GM18907 (cell line): Measurements from ENCODE around the gene SPEF2.
"Not testable (repeated sequence)": the region's sequence is repeated elsewhere in the genome, so short reads cannot be mapped to it uniquely, and the experiment has no call there.

Source experiments
- ATAC-seq: cut with Tn5 transposase; IDR thresholded peaks from one replicate; pipeline ENCODE4 v1.9.1; 2021; ENCODE audit warnings: mild to moderate bottlenecking, moderate library complexity; ENCODE audit not compliant: unreplicated experiment

SPEF2 gene

DNA sequence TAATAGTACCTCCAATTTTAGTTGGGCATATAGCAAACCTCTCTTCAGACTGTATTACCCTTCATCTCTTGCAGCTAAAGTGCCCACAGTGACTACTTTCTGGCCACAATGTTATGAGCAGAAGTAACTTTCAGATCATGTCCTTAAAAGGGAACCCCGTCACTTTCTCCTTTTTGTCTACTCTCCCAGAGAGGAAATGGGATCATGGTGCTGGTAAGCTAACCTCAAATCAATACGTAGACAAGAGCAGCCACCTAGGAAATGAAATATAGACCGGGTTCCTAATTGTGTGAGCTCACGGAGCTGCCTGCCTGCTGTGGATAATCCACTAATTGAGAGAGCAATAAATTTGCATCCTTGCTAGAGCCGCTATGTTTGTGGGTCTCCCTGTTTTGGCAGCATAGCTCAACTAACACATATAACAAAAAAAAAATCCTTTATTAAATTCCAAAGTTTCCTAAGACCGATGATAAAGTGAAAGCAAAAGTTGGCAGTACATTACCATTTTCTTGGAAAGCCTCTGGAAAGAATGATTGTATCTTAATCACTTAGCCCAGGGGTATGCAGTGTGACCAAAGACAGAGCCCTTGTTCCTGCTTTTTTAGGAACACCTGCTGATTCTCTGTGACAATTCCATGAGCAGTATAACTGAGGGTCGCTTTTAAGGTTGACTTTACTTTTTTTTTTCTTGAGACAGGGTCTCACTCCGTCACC lies 233.5 kb downstream of the SPEF2 start:
- ATAC-seq: no peak

DNA sequence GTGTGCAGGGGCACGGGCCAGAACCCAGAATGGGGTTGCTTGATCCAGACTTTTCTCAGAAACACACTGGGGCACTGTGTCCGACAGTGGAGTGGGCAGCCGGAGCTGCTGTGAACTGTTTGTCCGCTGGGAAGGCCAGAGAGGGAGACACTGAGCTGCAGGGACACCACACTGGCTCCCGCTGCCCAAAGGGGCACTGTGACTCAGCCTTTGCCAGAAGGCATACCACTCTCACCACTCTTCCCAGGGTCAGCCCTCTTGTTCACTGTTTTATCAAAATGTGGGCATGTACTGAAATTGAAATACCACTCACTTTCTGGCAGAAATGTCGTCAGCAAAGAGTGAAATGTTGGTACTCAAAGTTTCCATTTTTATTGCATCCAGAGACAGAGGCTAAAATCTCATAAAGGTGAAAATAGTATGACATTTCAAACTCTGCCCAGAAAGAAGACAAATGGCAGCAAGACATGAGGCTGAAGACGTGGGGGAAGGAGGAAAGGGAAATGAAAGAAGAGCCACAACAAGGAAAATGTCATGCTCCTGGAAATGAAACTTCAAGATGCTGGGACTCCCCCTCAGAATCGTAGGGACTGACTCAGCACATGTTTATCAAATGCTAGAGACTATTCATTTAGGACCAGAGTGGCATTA lies 234.5 kb downstream of the SPEF2 start:
- ATAC-seq: peak; percentile 51

DNA sequence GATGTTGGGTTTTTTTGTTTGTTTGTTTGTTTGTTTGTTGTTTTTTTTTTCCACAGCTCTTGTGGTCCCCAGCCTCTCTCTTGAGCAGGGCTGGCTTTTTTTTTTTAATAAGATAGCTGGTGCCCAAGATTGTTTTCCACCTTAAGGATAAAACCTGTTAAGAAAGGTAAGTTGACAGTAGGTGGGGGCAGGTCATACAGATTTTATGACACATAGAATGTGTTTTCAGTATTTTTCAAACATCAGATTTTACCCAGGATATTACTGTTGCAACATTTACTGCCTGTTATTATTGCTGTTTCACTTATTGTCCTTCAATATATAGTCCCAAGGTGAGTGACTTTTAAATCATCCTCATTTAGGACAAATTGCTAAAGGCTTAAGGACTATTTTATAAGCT lies 235.1 kb downstream of the SPEF2 start:
- ATAC-seq: no peak

DNA sequence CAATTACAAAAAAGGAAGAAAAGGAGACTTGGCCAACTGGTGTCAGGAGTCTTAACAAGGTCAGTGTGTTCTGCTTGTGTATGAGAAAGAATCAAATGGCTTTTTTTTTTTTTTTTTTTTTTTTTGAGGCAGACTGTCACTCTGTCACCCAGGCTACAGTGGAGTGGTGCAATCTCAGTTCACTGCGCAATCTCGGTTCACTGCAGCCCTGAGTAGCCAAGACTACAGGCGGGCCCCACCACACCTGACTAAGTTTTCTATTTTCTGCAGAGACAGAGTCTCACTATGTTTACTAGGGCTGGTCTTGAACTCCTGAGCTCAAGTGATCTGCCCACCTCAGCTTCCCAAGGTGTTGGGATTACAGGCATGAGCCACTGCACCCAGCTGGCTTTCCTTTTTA lies 236.0 kb downstream of the SPEF2 start:
- ATAC-seq: no peak

GRCh38 chr5:35854248-35854647 lies 236.6 kb downstream of the SPEF2 start:
- no peak for ATAC-seq

GRCh38 chr5:35855187-35855586 lies 237.5 kb downstream of the SPEF2 start:
- no peak for ATAC-seq

DNA sequence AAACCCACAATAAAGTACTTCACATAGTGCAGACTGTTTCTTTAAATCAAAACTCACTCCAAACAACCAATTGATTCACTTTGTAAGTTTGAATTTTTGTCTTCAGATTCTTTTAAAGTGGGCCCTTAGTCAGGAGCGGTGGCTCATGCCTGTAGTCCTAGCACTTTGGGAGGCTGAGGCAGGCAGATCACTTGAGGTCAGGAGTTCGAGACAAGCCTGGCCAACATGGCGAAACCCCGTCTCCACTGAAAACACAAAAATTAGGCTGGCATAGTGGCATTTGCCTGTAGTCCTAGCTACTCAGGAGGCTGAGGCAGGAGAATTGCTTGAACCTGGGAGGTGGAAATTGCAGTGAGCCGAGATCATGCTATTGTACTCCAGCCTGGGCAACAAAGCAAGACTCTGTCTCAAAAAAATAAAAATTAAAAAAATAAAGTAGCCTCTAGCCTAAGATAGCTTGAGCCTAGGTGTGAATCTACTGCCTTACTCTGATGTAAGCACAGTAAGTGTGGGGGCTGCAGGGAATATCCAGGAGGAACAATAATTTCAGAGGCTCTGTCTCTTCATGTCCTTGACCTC lies 238.6 kb downstream of the SPEF2 start:
- ATAC-seq: not testable (repeated sequence)

DNA sequence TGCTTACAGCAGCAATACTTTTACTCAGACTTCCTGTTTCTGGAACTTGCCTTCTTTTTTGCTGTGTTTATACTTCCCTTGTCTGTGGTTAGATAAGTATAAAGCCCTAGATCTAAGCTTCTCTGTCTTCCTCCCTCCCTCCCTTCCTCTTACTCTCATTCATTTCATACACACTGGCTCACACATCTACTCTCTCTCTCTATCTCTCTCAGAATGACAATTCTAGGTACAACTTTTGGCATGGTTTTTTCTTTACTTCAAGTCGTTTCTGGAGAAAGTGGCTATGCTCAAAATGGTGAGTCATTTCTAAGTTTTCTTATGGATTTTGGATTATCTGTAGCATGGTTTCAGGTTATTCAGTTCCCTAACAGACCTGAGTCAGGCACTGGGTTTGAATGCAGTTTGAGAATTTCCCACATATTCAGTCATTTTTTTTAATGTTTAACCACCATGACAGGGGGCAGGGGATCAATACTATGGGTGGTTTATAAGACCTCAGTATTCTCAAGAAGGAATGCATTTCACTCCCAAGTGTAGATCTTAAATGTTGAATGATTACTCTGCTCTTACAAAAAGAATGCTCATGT lies 239.2 kb downstream of the SPEF2 start, which contains the start of gene IL7R:
Gene IL7R, plus strand, starts transcription at position 127 of the 587 bp plus-strand sequence. Its CDS starts 87 bp downstream, at position 214.
- peak; percentile 56 for ATAC-seq

DNA sequence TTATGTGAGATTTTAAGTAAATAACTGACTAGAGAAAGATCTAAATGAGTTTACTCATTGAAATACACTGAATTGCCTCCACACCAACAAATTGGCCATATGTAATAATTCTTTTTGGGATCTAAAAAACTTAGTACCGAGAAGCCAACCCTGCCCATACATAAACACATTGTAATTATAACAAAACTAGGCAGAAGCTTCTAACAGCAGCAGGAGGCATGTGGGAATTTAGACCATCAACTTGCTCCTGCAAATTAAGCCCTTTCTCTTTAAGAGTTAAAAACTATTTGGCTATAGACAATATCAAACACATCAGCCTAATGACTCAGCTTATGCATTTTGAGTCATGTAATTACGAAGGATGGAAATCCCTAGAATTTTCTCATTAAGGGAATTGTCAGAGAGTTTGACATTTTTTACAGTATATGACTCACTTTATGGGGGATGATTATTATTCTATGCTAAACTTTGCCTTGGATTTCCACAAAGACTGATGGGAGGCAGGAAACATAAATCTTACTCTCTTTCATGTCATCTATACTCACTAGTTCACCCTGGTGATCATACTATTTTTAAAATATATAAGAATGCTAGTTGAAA lies 240.0 kb downstream of the SPEF2 start:
- no peak for ATAC-seq

DNA sequence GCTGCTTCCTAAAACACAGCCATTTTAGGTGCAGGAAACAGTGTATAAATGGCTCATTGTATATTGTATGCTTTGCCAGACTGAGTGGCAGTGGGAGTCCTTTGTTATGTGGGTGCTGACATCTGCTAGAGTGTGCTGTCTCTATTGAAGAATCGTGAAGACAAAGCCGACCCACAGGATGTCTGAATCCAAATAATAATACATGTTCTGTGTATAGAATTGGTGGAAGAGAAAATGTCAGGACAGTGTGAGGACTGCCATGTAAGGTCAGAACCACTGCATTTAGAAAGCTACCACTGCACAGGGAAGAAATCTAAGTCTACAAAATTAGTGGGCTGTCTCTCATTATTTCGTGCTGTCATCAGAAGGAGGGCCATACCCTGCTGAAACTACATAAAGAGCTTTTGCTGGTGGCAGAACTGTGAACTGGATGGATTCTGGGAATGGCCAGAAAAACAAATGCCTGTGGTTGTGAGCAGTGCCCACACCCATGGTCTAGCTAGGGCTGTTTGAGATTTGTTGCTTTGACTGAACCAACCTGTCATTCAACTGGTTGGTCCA lies 241.5 kb downstream of the SPEF2 start:
- ATAC-seq: no peak

- no peak for ATAC-seq
These were observed 243.0 kb downstream of the SPEF2 start for GRCh38 chr5:35860686-35861085.

- ATAC-seq: no peak
These were observed 244.1 kb downstream of the SPEF2 start for GRCh38 chr5:35861718-35862117.

DNA sequence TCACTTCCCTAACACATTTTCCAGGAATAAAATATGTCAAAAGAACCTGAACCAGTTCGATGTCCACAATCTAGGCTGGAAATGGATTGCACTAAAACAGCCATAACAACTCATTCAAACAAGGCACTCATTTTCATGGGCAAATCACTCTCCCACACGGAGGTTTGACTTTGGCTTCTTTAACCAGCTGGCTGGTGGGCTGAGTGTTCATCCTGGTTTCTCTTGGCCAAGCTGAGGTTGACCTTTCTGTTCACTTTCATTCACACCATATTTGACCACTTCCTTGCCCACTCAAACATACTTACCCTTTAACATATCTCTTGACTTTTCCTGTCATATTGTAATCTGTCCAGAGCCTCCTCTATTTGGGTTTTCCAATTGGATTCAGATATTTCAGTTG lies 244.5 kb downstream of the SPEF2 start:
- no peak for ATAC-seq

GRCh38 chr5:35863159-35863558 lies 245.5 kb downstream of the SPEF2 start:
- ATAC-seq: no peak
